Esophagus squamous epithelium (tissue), 5 donors: Measurements from ENCODE around the gene SLC6A4. TPM values are rescaled to one million over a fixed set of nuclear protein-coding genes. Genes with fewer than 3 reads are reported as not detected.
"Not testable (repeated sequence)": the region's sequence is repeated elsewhere in the genome, so short reads cannot be mapped to it uniquely, and the experiment has no call there.

Experiments
- DNase-seq: peaks from one replicate; lab custom pipeline; 2025; lab: John Stamatoyannopoulos, UW
- H3K27ac ChIP-seq, 4 donors: fragments of 200-600 bp; sonication (generic); one replicate each; pipeline ENCODE4 v1.5.1; 2016 to 2019; ENCODE audit warnings: mild to moderate bottlenecking in 1 of 4
- H3K27me3 ChIP-seq, 4 donors: fragments of 200-600 bp; sonication (generic); 1 replicate in 3 of 4; 2 replicates in 1 of 4; pipeline versions ENCODE4 v1.5.1 to v1.6.0; 2017 to 2021; ENCODE audit warnings: antibody characterized with exemption in 1 of 4
- H3K36me3 ChIP-seq, 3 donors: fragments of 200-600 bp; sonication (generic); one replicate each; pipeline ENCODE4 v1.5.1; 2016 to 2019
- H3K4me1 ChIP-seq, 3 donors: fragments of 200-600 bp; sonication (generic); one replicate each; pipeline ENCODE4 v1.5.1; 2017 to 2019
- H3K4me3 ChIP-seq, 4 donors: fragments of 200-600 bp; sonication (generic); 1 replicate in 3 of 4; 2 replicates in 1 of 4; pipeline ENCODE4 v1.5.1; 2016 to 2019; ENCODE audit warnings: mild to moderate bottlenecking in 2 of 4, moderate library complexity in 1 of 4
- H3K9me3 ChIP-seq, 3 donors: fragments of 200-600 bp; sonication (generic); one replicate each; pipeline ENCODE4 v1.5.1; 2016 to 2019
- CTCF ChIP-seq, 6 experiments: fragments of 450-650 bp in 4 of 6; fragments of 200-600 bp in 2 of 6; sonication (generic) in 2 of 6; IDR thresholded peaks; one replicate each; pipeline ENCODE4 v1.5.1; 2016 to 2019; ENCODE audit warnings: antibody characterized with exemption in 6 of 6, mild to moderate bottlenecking in 4 of 6, moderate library complexity in 4 of 6
- POLR2A ChIP-seq, 4 donors: fragments of 450-650 bp; IDR thresholded peaks; one replicate each; pipeline ENCODE4 v1.6.1; 2017; ENCODE audit warnings: antibody characterized with exemption in 4 of 4, mild to moderate bottlenecking in 4 of 4, moderate library complexity in 3 of 4
- WGBS, 2 donors: methylation state at CpG; one replicate each; pipeline ENCODE4 v1.1.5; 2018; 5-methylcytosine and 5-hydroxymethylcytosine counted together
- intact Hi-C: fragments of 100-400 bp; cut with DNase I; formaldehyde crosslinking; loops from one replicate; pipeline ENCODE4 v1.15.0; 2022
- total RNA-seq, 4 donors: library from RNA; depleted of rRNA; stranded (reverse); fragments of >200 nt; gene quantifications; one replicate each; pipeline ENCODE4 v1.1.0, GENCODE V29; 2016
- donor health status: DM: yes; HTN: yes; CAD: no.

SLC6A4 gene
- total RNA-seq, 4 donors from 2014 or later = 0.48 to 8.2 (median 3.5) TPM

GRCh38 chr17:30232015-30232823 lies 3.3 kb downstream of the SLC6A4 start:
- WGBS, 2 donors = 81 to 82% methylated on average over 8 to 10 of the region's 10 CpGs
- Histone ChIP-seq H3K4me3 (no peak overlapping the region), H3K9me3 (no peaks in the 10 kb centered on the region), H3K27me3 (peaks cover 0 to 45% (median 2%) of the 10 kb centered on the region in 4 donors), H3K4me1 (peaks cover 16 to 82% (median 26%) of the 10 kb centered on the region in 3 donors), H3K27ac (peak overlapping the region in 1 of 4 donors; percentile 39), H3K36me3 (no peaks in the 10 kb centered on the region)
- no peak for DNase-seq
- TF ChIP-seq CTCF (IDR thresholded peaks at IDR 0.05) (no peak), POLR2A (IDR thresholded peaks at IDR 0.05) (no peak)
- intact Hi-C loops = loop anchor here (5.0 kb wide), 1 partner anchor 125 kb away; no protein-coding TSS in a partner anchor

- Histone ChIP-seq H3K27ac (peak overlapping the region in 2 of 4 donors; percentile 68 to 75), H3K4me1 (peaks cover 5 to 82% (median 20%) of the 10 kb centered on the region in 3 donors), H3K9me3 (no peaks in the 10 kb centered on the region), H3K4me3 (no peak overlapping the region), H3K36me3 (no peaks in the 10 kb centered on the region), H3K27me3 (peaks cover 0 to 29% (median 0%) of the 10 kb centered on the region in 4 donors)
- no peak for DNase-seq
- no peak for TF ChIP-seq POLR2A (IDR thresholded peaks at IDR 0.05)
- TF ChIP-seq CTCF (IDR thresholded peaks at IDR 0.05) = no peak
- WGBS, 2 donors = 62 to 75% methylated on average over 7 of the region's 7 CpGs
- intact Hi-C loops = loop anchor here (5.0 kb wide), 1 partner anchor 123 kb away; no protein-coding TSS in a partner anchor
Observed at GRCh38 chr17:30230596-30231125, 4.8 kb downstream of the SLC6A4 start.

GRCh38 chr17:30230009-30230408 lies 5.5 kb downstream of the SLC6A4 start:
- DNase-seq, H3K4me3 ChIP-seq, H3K9me3 ChIP-seq, H3K36me3 ChIP-seq: not testable (repeated sequence)
- Histone ChIP-seq H3K27me3 (peaks cover 0 to 23% (median 0%) of the 10 kb centered on the region in 4 donors), H3K4me1 (peaks cover 0 to 82% (median 20%) of the 10 kb centered on the region in 3 donors), H3K27ac (peak overlapping the region in 3 of 4 donors; percentile 28 to 75 (median 68))
- 27 to 38% methylated on average over 1 of the region's 1 CpG for WGBS, 2 donors
- intact Hi-C loops = loop anchor here (5.0 kb wide), 1 partner anchor 123 kb away; no protein-coding TSS in a partner anchor

GRCh38 chr17:30229012-30229411 lies 6.5 kb downstream of the SLC6A4 start:
- Histone ChIP-seq H3K27me3 (peaks cover 0 to 21% (median 0%) of the 10 kb centered on the region in 4 donors), H3K9me3 (no peaks in the 10 kb centered on the region), H3K4me1 (peaks cover 0 to 84% (median 19%) of the 10 kb centered on the region in 3 donors), H3K4me3 (no peak overlapping the region), H3K27ac (peak overlapping the region; percentile 28 to 75 (median 56)), H3K36me3 (no peaks in the 10 kb centered on the region)
- TF ChIP-seq CTCF (IDR thresholded peaks at IDR 0.05) = no peak
- intact Hi-C loops = no loop called here
- DNase-seq = no peak
- WGBS, 2 donors = 22 to 28% methylated on average over 6 to 7 of the region's 7 CpGs

- no peak for DNase-seq
- no peak for TF ChIP-seq POLR2A (IDR thresholded peaks at IDR 0.05)
- TF ChIP-seq CTCF (IDR thresholded peaks at IDR 0.05) = no peak
- Histone ChIP-seq H3K9me3 (no peaks in the 10 kb centered on the region), H3K4me3 (no peak overlapping the region), H3K27me3 (peaks cover 0 to 17% (median 0%) of the 10 kb centered on the region in 4 donors), H3K4me1 (peaks cover 0 to 76% (median 19%) of the 10 kb centered on the region in 3 donors), H3K36me3 (no peaks in the 10 kb centered on the region), H3K27ac (peak overlapping the region in 3 of 4 donors; percentile 28 to 75 (median 68))
- WGBS, 2 donors = 75 to 82% methylated on average over 2 to 3 of the region's 3 CpGs
- intact Hi-C loops = no loop called here
Observed at GRCh38 chr17:30228011-30228410, 7.5 kb downstream of the SLC6A4 start.
